Body of pancreas (tissue), 4 donors: ENCODE results near the gene PPP1R1B.

Experiments used
- POLR2A ChIP-seq, 3 donors: fragments of 450-650 bp; IDR thresholded peaks; one replicate each; pipeline ENCODE4 v1.6.1; 2016; ENCODE audit warnings: antibody characterized with exemption in 3 of 3, mild to moderate bottlenecking in 2 of 3
- TF ChIP-seq, protein P1 (sequence below), 7 experiments: fragments of 450-650 bp in 4 of 7; fragments of 200-600 bp in 3 of 7; sonication (generic) in 3 of 7; IDR thresholded peaks; one replicate each; pipeline ENCODE4 v1.5.1; 2016 to 2019; ENCODE audit warnings: antibody characterized with exemption in 7 of 7

- TF ChIP-seq, protein P1, sequence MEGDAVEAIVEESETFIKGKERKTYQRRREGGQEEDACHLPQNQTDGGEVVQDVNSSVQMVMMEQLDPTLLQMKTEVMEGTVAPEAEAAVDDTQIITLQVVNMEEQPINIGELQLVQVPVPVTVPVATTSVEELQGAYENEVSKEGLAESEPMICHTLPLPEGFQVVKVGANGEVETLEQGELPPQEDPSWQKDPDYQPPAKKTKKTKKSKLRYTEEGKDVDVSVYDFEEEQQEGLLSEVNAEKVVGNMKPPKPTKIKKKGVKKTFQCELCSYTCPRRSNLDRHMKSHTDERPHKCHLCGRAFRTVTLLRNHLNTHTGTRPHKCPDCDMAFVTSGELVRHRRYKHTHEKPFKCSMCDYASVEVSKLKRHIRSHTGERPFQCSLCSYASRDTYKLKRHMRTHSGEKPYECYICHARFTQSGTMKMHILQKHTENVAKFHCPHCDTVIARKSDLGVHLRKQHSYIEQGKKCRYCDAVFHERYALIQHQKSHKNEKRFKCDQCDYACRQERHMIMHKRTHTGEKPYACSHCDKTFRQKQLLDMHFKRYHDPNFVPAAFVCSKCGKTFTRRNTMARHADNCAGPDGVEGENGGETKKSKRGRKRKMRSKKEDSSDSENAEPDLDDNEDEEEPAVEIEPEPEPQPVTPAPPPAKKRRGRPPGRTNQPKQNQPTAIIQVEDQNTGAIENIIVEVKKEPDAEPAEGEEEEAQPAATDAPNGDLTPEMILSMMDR (IDR thresholded peaks at IDR 0.05) = no peak
- TF ChIP-seq POLR2A (IDR thresholded peaks at IDR 0.05) = no peak
Observed at GRCh38 chr17:39678340-39679116, 51.8 kb downstream of the PPP1R1B start.
